Activated gamma-delta T cell (primary cell): ENCODE measurements around the gene RBMS3.

Experiments used
- DNase-seq: peaks from one replicate; lab custom pipeline; 2025; lab: John Stamatoyannopoulos, UW

RBMS3 gene

GRCh38 chr3:29277249-29277648 lies 3.6 kb upstream of the RBMS3 start:
- DNase-seq, result no peak

- DNase-seq, result no peak
Observed at GRCh38 chr3:29279286-29279685, 1.6 kb upstream of the RBMS3 start.

- DNase-seq, result no peak
Observed at GRCh38 chr3:29279806-29280205, 1.1 kb upstream of the RBMS3 start.

- DNase-seq, result no peak
Observed at GRCh38 chr3:29281094-29281343, 148 bp downstream of the RBMS3 start.

GRCh38 chr3:29281344-29282241 lies 722 bp downstream of the RBMS3 start:
- no peak for DNase-seq

- no peak for DNase-seq
Observed at GRCh38 chr3:29282427-29283230, 1.8 kb downstream of the RBMS3 start.

- DNase-seq, result no peak
Observed at GRCh38 chr3:29283231-29284119, 2.6 kb downstream of the RBMS3 start.

- DNase-seq, result no peak
Observed at GRCh38 chr3:29284497-29284896, 3.6 kb downstream of the RBMS3 start.

- DNase-seq, result no peak
Observed at GRCh38 chr3:29285471-29286071, 4.7 kb downstream of the RBMS3 start.

GRCh38 chr3:29286478-29287240 lies 5.8 kb downstream of the RBMS3 start:
- no peak for DNase-seq

GRCh38 chr3:29290596-29290995 lies 9.7 kb downstream of the RBMS3 start:
- no peak for DNase-seq

- DNase-seq, result no peak
Observed at GRCh38 chr3:29291260-29291981, 10.6 kb downstream of the RBMS3 start.

- no peak for DNase-seq
Observed at GRCh38 chr3:29291982-29292363, 11.1 kb downstream of the RBMS3 start.

GRCh38 chr3:29293421-29293820 lies 12.6 kb downstream of the RBMS3 start:
- DNase-seq, result no peak

GRCh38 chr3:29297998-29298397 lies 17.1 kb downstream of the RBMS3 start:
- DNase-seq, result no peak

- no peak for DNase-seq
Observed at GRCh38 chr3:29301332-29302019, 20.6 kb downstream of the RBMS3 start.

GRCh38 chr3:29302619-29303018 lies 21.7 kb downstream of the RBMS3 start:
- no peak for DNase-seq

- DNase-seq, result no peak
Observed at GRCh38 chr3:29307295-29307694, 26.4 kb downstream of the RBMS3 start.

- DNase-seq, result no peak
Observed at GRCh38 chr3:29310865-29311264, 30.0 kb downstream of the RBMS3 start.

- DNase-seq, result no peak
Observed at GRCh38 chr3:29311795-29312194, 30.9 kb downstream of the RBMS3 start.
